SHP77 treated with DMSO at 0.1 percent for 48 hours (cell line): ENCODE measurements around the gene JADE2.
"Not testable (repeated sequence)": the region's sequence is repeated elsewhere in the genome, so short reads cannot be mapped to it uniquely, and the experiment has no call there.

Experiments
- DNase-seq: peaks from one replicate; lab custom pipeline; 2025; lab: John Stamatoyannopoulos, UW

Gene JADE2

GRCh38 chr5:134592141-134592746 lies 66.8 kb downstream of the JADE2 start:
- DNase-seq = no peak

- no peak for DNase-seq
These were observed 68.9 kb downstream of the JADE2 start for GRCh38 chr5:134594336-134594735.

- DNase-seq = no peak
These were observed 69.5 kb downstream of the JADE2 start for GRCh38 chr5:134594797-134595457.

GRCh38 chr5:134595458-134595838 lies 70.0 kb downstream of the JADE2 start:
- DNase-seq = no peak

- not testable (repeated sequence) for DNase-seq
These were observed 74.3 kb downstream of the JADE2 start for GRCh38 chr5:134599820-134600219.

GRCh38 chr5:134600600-134600999 lies 75.1 kb downstream of the JADE2 start:
- DNase-seq = no peak

- no peak for DNase-seq
These were observed 77.6 kb downstream of the JADE2 start for GRCh38 chr5:134603059-134603458.

GRCh38 chr5:134604908-134605307 lies 79.4 kb downstream of the JADE2 start:
- DNase-seq = no peak

- DNase-seq = no peak
These were observed 81.3 kb downstream of the JADE2 start for GRCh38 chr5:134606726-134607125.

GRCh38 chr5:134608555-134608954 lies 83.1 kb downstream of the JADE2 start:
- DNase-seq = no peak

GRCh38 chr5:134609232-134609851 lies 83.9 kb downstream of the JADE2 start:
- no peak for DNase-seq

- DNase-seq = no peak
These were observed 85.3 kb downstream of the JADE2 start for GRCh38 chr5:134610725-134611124.

GRCh38 chr5:134611515-134611914 lies 86.0 kb downstream of the JADE2 start:
- DNase-seq = no peak

GRCh38 chr5:134614450-134615085 lies 89.1 kb downstream of the JADE2 start:
- DNase-seq = no peak

GRCh38 chr5:134620634-134621033 lies 95.2 kb downstream of the JADE2 start:
- no peak for DNase-seq

- no peak for DNase-seq
These were observed 100.1 kb downstream of the JADE2 start for GRCh38 chr5:134625559-134625958.

GRCh38 chr5:134626369-134627014 lies 101.0 kb downstream of the JADE2 start:
- DNase-seq = no peak
